Neural cell (in vitro differentiated cells): ENCODE results near the gene SLC12A8.

Experiments used
- CTCF ChIP-seq: fragments of 450-650 bp; IDR thresholded peaks from 2 replicates; pipeline ENCODE4 v1.5.1; 2014; ENCODE audit warnings: antibody characterized with exemption, mild to moderate bottlenecking, moderate library complexity; ENCODE audit not compliant: poor library complexity, severe bottlenecking
- EP300 ChIP-seq: fragments of 450-650 bp; conservative IDR thresholded peaks from 2 replicates; pipeline ENCODE4 v1.6.1; 2014; ENCODE audit warnings: antibody characterized with exemption, mild to moderate bottlenecking, moderate library complexity; ENCODE audit not compliant: poor library complexity, severe bottlenecking
- EZH2 ChIP-seq: fragments of 200-600, 300-800 bp; shearing (Covaris generic), sonication (generic); IDR thresholded peaks from 2 replicates; pipeline ENCODE4 v1.6.1; 2014; ENCODE audit warnings: antibody characterized with exemption, low read length, borderline replicate concordance, mild to moderate bottlenecking; ENCODE audit not compliant: insufficient read depth, poor library complexity, severe bottlenecking
- MXI1 ChIP-seq: fragments of 450-650 bp; conservative IDR thresholded peaks from 2 replicates; pipeline ENCODE4 v1.6.1; 2014; ENCODE audit warnings: antibody characterized with exemption, mild to moderate bottlenecking; ENCODE audit not compliant: poor library complexity, severe bottlenecking
- POLR2AphosphoS5 ChIP-seq: IDR thresholded peaks from 2 replicates; pipeline ENCODE4 v1.6.1; 2012
- RAD21 ChIP-seq: fragments of 450-650 bp; conservative IDR thresholded peaks from 2 replicates; pipeline ENCODE4 v1.6.1; 2014; ENCODE audit warnings: antibody characterized with exemption, mild to moderate bottlenecking, moderate library complexity
- TAF1 ChIP-seq: IDR thresholded peaks from 2 replicates; pipeline ENCODE4 v1.6.1; 2012; ENCODE audit warnings: low read depth

GRCh38 chr3:125229707-125230106 lies 17.2 kb upstream of the SLC12A8 start:
- no peak for TF ChIP-seq CTCF
- no peak for TF ChIP-seq EP300
- no peak for TF ChIP-seq TAF1
- TF ChIP-seq POLR2AphosphoS5: no peak
- no peak for TF ChIP-seq EZH2
- TF ChIP-seq MXI1: no peak
- no peak for TF ChIP-seq RAD21
